GM23338 (cell line): ENCODE measurements around the gene ELF5. TPM values are rescaled to one million over a fixed set of nuclear protein-coding genes. Genes with fewer than 3 reads are reported as not detected.

Experiments
- ATAC-seq: fragments of 200-7000 bp; cut with Tn5 transposase; 3 replicates; pipeline ENCODE4 v1.9.1; 2020
- DNase-seq: peaks from one replicate; pipeline ENCODE4 v3.0.0-alpha.2; 2015; ENCODE audit warnings: low spot score
- H2AFZ ChIP-seq: fragments of 200-600 bp; sonication (generic); 2 replicates; pipeline ENCODE4 v1.8.0; 2016; ENCODE audit warnings: antibody characterized with exemption, mild to moderate bottlenecking, moderate library complexity
- H3F3A ChIP-seq: fragments of 200-600 bp; sonication (generic); replicated peaks from 2 replicates; pipeline ENCODE4 v1.8.0; 2017; ENCODE audit warnings: antibody characterized with exemption, mixed run types, low read depth
- H3K27ac ChIP-seq: fragments of 200-600 bp; sonication (generic); 2 replicates; pipeline ENCODE4 v1.6.1; 2016; ENCODE audit warnings: low read depth
- H3K27me3 ChIP-seq: fragments of 200-600 bp; sonication (generic); 2 replicates; pipeline ENCODE4 v1.8.0; 2016; ENCODE audit warnings: mild to moderate bottlenecking, mixed run types, moderate library complexity; ENCODE audit not compliant: insufficient read depth
- H3K36me3 ChIP-seq: fragments of 200-600 bp; sonication (generic); 2 replicates; pipeline ENCODE4 v1.8.0; 2016; ENCODE audit warnings: mild to moderate bottlenecking; ENCODE audit not compliant: insufficient read depth
- H3K4me1 ChIP-seq: fragments of 200-600 bp; sonication (generic); 2 replicates; pipeline ENCODE4 v1.8.0; 2016; ENCODE audit warnings: mild to moderate bottlenecking, moderate library complexity; ENCODE audit not compliant: insufficient read depth
- H3K4me2 ChIP-seq: fragments of 200-600 bp; sonication (generic); 2 replicates; pipeline ENCODE4 v1.7.1; 2017; ENCODE audit warnings: mixed run types
- H3K4me3 ChIP-seq: fragments of 200-600 bp; sonication (generic); 2 replicates; pipeline ENCODE4 v1.6.1; 2016; ENCODE audit warnings: mixed run types
- H3K79me2 ChIP-seq: fragments of 200-600 bp; sonication (generic); replicated peaks from 2 replicates; pipeline ENCODE4 v1.8.0; 2017; ENCODE audit warnings: mild to moderate bottlenecking; ENCODE audit not compliant: insufficient read depth
- H3K9me2 ChIP-seq: fragments of 200-600 bp; sonication (generic); 2 replicates; pipeline ENCODE4 v1.8.0; 2017; ENCODE audit not compliant: insufficient read depth
- H4K20me1 ChIP-seq: fragments of 200-600 bp; sonication (generic); replicated peaks from 2 replicates; pipeline ENCODE4 v1.8.0; 2017; ENCODE audit warnings: mild to moderate bottlenecking; ENCODE audit not compliant: insufficient read depth
- H3K27ac Mint-ChIP-seq: 2 replicates; pipeline ENCODE4 v1.8.0; 2020; ENCODE audit warnings: inconsistent platforms, mild to moderate bottlenecking, moderate library complexity, mixed read lengths
- H3K27me3 Mint-ChIP-seq: 3 replicates; pipeline ENCODE4 v1.8.0; 2022; ENCODE audit warnings: low read depth, mild to moderate bottlenecking, moderate library complexity, mixed read lengths, inconsistent platforms; ENCODE audit not compliant: insufficient read depth, poor library complexity
- H3K36me3 Mint-ChIP-seq: 3 replicates; pipeline ENCODE4 v1.8.0; 2021; ENCODE audit warnings: low read depth, mild to moderate bottlenecking, inconsistent platforms, moderate library complexity, mixed read lengths
- H3K4me1 Mint-ChIP-seq: 3 replicates; pipeline ENCODE4 v1.8.0; 2020; ENCODE audit warnings: mild to moderate bottlenecking, inconsistent platforms, mixed read lengths
- H3K4me3 Mint-ChIP-seq: 3 replicates; pipeline ENCODE4 v1.8.0; 2021; ENCODE audit warnings: moderate library complexity, mild to moderate bottlenecking, inconsistent platforms, mixed read lengths
- H3K9me3 Mint-ChIP-seq: 3 replicates; pipeline ENCODE4 v1.8.0; 2020; ENCODE audit warnings: moderate library complexity, mild to moderate bottlenecking, inconsistent platforms, mixed read lengths
- CREB1 ChIP-seq: fragments of 250-450 bp; sonication (Bioruptor Pico); IDR thresholded peaks from 2 replicates; pipeline ENCODE4 v1.5.0; 2020; ENCODE audit warnings: low read depth, mild to moderate bottlenecking, moderate library complexity
- CTCF ChIP-seq, 2 experiments: fragments of 200-600 bp in 1 of 2; sonication (generic) in 1 of 2; conservative IDR thresholded peaks; 2 replicates each; pipeline versions ENCODE4 v1.5.1 to v1.6.1; 2016 to 2017; ENCODE audit warnings: antibody characterized with exemption in 2 of 2, low read depth in 2 of 2, mild to moderate bottlenecking in 2 of 2, moderate library complexity in 1 of 2
- ETS1 ChIP-seq: IDR thresholded peaks from 2 replicates; pipeline ENCODE4 v1.6.1; 2016; ENCODE audit warnings: antibody characterized with exemption
- EZH2 ChIP-seq: fragments of 200-600 bp; sonication (generic); IDR thresholded peaks from one replicate; pipeline ENCODE4 v1.8.0; 2017; ENCODE audit warnings: antibody characterized with exemption, mild to moderate bottlenecking, low read depth; ENCODE audit not compliant: unreplicated experiment
- EZH2phosphoT487 ChIP-seq: fragments of 200-600 bp; sonication (generic); IDR thresholded peaks from one replicate; pipeline ENCODE4 v1.8.1; 2018; ENCODE audit warnings: antibody characterized with exemption; ENCODE audit not compliant: unreplicated experiment
- JUNB ChIP-seq: IDR thresholded peaks from one replicate; pipeline ENCODE4 v1.6.1; 2016; ENCODE audit warnings: antibody characterized with exemption; ENCODE audit not compliant: unreplicated experiment
- NANOG ChIP-seq: IDR thresholded peaks from 2 replicates; pipeline ENCODE4 v1.6.1; 2016; ENCODE audit warnings: antibody characterized with exemption, borderline replicate concordance
- POLR2AphosphoS5 ChIP-seq: IDR thresholded peaks from 2 replicates; pipeline ENCODE4 v1.6.1; 2016; ENCODE audit warnings: antibody characterized with exemption, low read depth
- REST ChIP-seq: IDR thresholded peaks from one replicate; pipeline ENCODE4 v1.6.1; 2018; ENCODE audit warnings: antibody characterized with exemption; ENCODE audit not compliant: unreplicated experiment
- STAT1 ChIP-seq: IDR thresholded peaks from one replicate; pipeline ENCODE4 v1.6.1; 2016; ENCODE audit warnings: antibody characterized with exemption; ENCODE audit not compliant: unreplicated experiment
- ZNF114 ChIP-seq: fragments of 250-450 bp; sonication (Bioruptor Pico); IDR thresholded peaks from 2 replicates; pipeline ENCODE4 v1.5.0; 2020; ENCODE audit warnings: mild to moderate bottlenecking, moderate library complexity
- ZNF331 ChIP-seq: fragments of 250-450 bp; sonication (Bioruptor Pico); IDR thresholded peaks from 2 replicates; pipeline ENCODE4 v1.5.0; 2020; ENCODE audit warnings: low read depth, mild to moderate bottlenecking, moderate library complexity
- ZNF462 ChIP-seq: fragments of 250-450 bp; sonication (Bioruptor Pico); IDR thresholded peaks from 2 replicates; pipeline ENCODE4 v1.5.0; 2020; ENCODE audit warnings: mild to moderate bottlenecking, moderate library complexity
- polyA plus RNA-seq: library from polyadenylated mRNA; unstranded; fragments of >200 nt; fragmentation: Nextera tagmentation; extraction: Ambion mirVana; gene quantifications from 2 replicates; pipeline ENCODE4 v1.2.1, GENCODE V29; 2016
- total RNA-seq: library from RNA; depleted of rRNA; stranded (reverse); fragments of >200 nt; shearing (Covaris generic); gene quantifications from 2 replicates; pipeline ENCODE4 v1.2.3, GENCODE V29; 2014

The ELF5 gene
- total and polyA plus RNA-seq, 2 experiments from 2014 or later, result not detected

GRCh38 chr11:34443136-34443535 lies 70.5 kb downstream of the ELF5 start:
- ATAC-seq, result no peak
- Mint-ChIP-seq H3K36me3 (peaks cover 39% of the 10 kb centered on the region), H3K4me1 (0 out of 3 replicates have a peak, but pooled peaks cover 4% of the 10 kb centered on the region), H3K27ac (no peak overlapping the region), H3K4me3 (no peak overlapping the region), H3K9me3 (peaks cover 33% of the 10 kb centered on the region), H3K27me3 (peaks cover 5% of the 10 kb centered on the region)
- Histone ChIP-seq H3F3A (no peaks in the 10 kb centered on the region), H3K27ac (no peak overlapping the region), H3K79me2 (peaks cover 39% of the 10 kb centered on the region), H3K9me2 (peaks cover 8% of the 10 kb centered on the region; the same call in 1 of the 2 replicates), H3K4me3 (no peak overlapping the region), H3K4me1 (peaks cover 4% of the 10 kb centered on the region), H3K36me3 (no peaks in the 10 kb centered on the region), H3K4me2 (no peak overlapping the region), H3K27me3 (no peaks in the 10 kb centered on the region), H4K20me1 (peaks cover 10% of the 10 kb centered on the region; the same call in 1 of the 2 replicates), H2AFZ (no peak overlapping the region)
- TF ChIP-seq ZNF114 (CRISPR knock-in tag) (no peak), POLR2AphosphoS5 (no peak), EZH2 (no peak), STAT1 (no peak), CTCF (conservative IDR thresholded peaks at IDR 0.05; ENCODE audit: low read depth in 2 of 2) (no peak), ZNF462 (no peak), CREB1 (no peak), ZNF331 (CRISPR knock-in tag) (no peak), REST (no peak), ETS1 (no peak), NANOG (no peak), EZH2phosphoT487 (no peak), JUNB (no peak)
- no peak for DNase-seq
